RWPE2 (cell line): Measurements from ENCODE around the gene MPHOSPH6.

Experiments used
- ATAC-seq: fragments of 200-7000 bp; cut with Tn5 transposase; 3 replicates; pipeline ENCODE4 v1.9.1; 2021; ENCODE audit warnings: low read depth
- DNase-seq: peaks from one replicate; pipeline ENCODE4 v3.0.0-alpha.2; 2020; ENCODE audit warnings: low spot score
- H3K27ac ChIP-seq: fragments of 450-650 bp; 2 replicates; pipeline ENCODE4 v1.5.1; 2017; ENCODE audit warnings: mild to moderate bottlenecking; ENCODE audit not compliant: poor library complexity, severe bottlenecking
- H3K27me3 ChIP-seq: fragments of 250-450 bp; sonication (Bioruptor Pico); 2 replicates; pipeline ENCODE4 v1.5.1; 2021; ENCODE audit warnings: mild to moderate bottlenecking, moderate library complexity; ENCODE audit not compliant: insufficient read depth, poor library complexity, severe bottlenecking
- H3K36me3 ChIP-seq: fragments of 250-450 bp; sonication (Bioruptor Pico); 2 replicates; pipeline ENCODE4 v1.5.1; 2020; ENCODE audit warnings: low read depth, mild to moderate bottlenecking, moderate library complexity
- H3K4me1 ChIP-seq: fragments of 250-450 bp; sonication (Bioruptor Pico); 2 replicates; pipeline ENCODE4 v1.5.1; 2021; ENCODE audit warnings: mild to moderate bottlenecking, moderate library complexity; ENCODE audit not compliant: insufficient read depth, poor library complexity, severe bottlenecking
- H3K4me3 ChIP-seq: fragments of 250-450 bp; sonication (Bioruptor Pico); 2 replicates; pipeline ENCODE4 v1.5.1; 2021; ENCODE audit warnings: mild to moderate bottlenecking, moderate library complexity; ENCODE audit not compliant: severe bottlenecking
- H3K9me3 ChIP-seq: fragments of 250-450 bp; sonication (Bioruptor Pico); 2 replicates; pipeline ENCODE4 v1.5.1; 2021; ENCODE audit warnings: mild to moderate bottlenecking, moderate library complexity; ENCODE audit not compliant: severe bottlenecking
- CTCF ChIP-seq: fragments of 450-650 bp; IDR thresholded peaks from one replicate; pipeline ENCODE4 v1.5.1; 2017; ENCODE audit warnings: mild to moderate bottlenecking, moderate library complexity; ENCODE audit not compliant: poor library complexity, severe bottlenecking

MPHOSPH6 gene

GRCh38 chr16:82134846-82135245 is 35.2 kb downstream of the MPHOSPH6 start:
- ATAC-seq = no peak
- TF ChIP-seq CTCF = no peak
- peaks cover 4% of the 10 kb centered on the region for H3K4me1 ChIP-seq

GRCh38 chr16:82133798-82134197 is 36.2 kb downstream of the MPHOSPH6 start:
- H3K4me1 ChIP-seq = peaks cover 1% of the 10 kb centered on the region
- H3K27ac ChIP-seq = no peak overlapping the region
- no peak for TF ChIP-seq CTCF
- H3K36me3 ChIP-seq = no peaks in the 10 kb centered on the region
- no peak for ATAC-seq
- H3K4me3 ChIP-seq = no peak overlapping the region
- no peaks in the 10 kb centered on the region for H3K9me3 ChIP-seq
- no peaks in the 10 kb centered on the region for H3K27me3 ChIP-seq
- no peak for DNase-seq

More at GRCh38 chr16:82134846-82135245, 35.2 kb downstream of the MPHOSPH6 start:
- Histone ChIP-seq H3K4me3 (no peak overlapping the region), H3K27me3 (no peaks in the 10 kb centered on the region), H3K9me3 (no peaks in the 10 kb centered on the region), H3K27ac (no peak overlapping the region), H3K36me3 (no peaks in the 10 kb centered on the region)
- DNase-seq = no peak

- DNase-seq (no peak), ATAC-seq (no peak)
- no peak overlapping the region for H3K4me3 ChIP-seq
- no peaks in the 10 kb centered on the region for H3K4me1 ChIP-seq
- no peaks in the 10 kb centered on the region for H3K36me3 ChIP-seq
- TF ChIP-seq CTCF = no peak
- H3K27ac ChIP-seq = no peak overlapping the region
- peaks cover 6% of the 10 kb centered on the region for H3K9me3 ChIP-seq
- H3K27me3 ChIP-seq = no peaks in the 10 kb centered on the region
Observed at GRCh38 chr16:82129881-82130280, 40.1 kb downstream of the MPHOSPH6 start.

- Histone ChIP-seq H3K36me3 (no peaks in the 10 kb centered on the region), H3K9me3 (peaks cover 6% of the 10 kb centered on the region), H3K4me3 (no peak overlapping the region), H3K27ac (no peak overlapping the region), H3K4me1 (no peaks in the 10 kb centered on the region), H3K27me3 (no peaks in the 10 kb centered on the region)
- ATAC-seq (no peak), DNase-seq (no peak)
- TF ChIP-seq CTCF = no peak
Observed at GRCh38 chr16:82124651-82125050, 45.4 kb downstream of the MPHOSPH6 start.

GRCh38 chr16:82119405-82119804 is 50.6 kb downstream of the MPHOSPH6 start:
- Histone ChIP-seq H3K27ac (no peak overlapping the region), H3K27me3 (no peaks in the 10 kb centered on the region), H3K4me3 (no peak overlapping the region), H3K4me1 (no peaks in the 10 kb centered on the region), H3K9me3 (no peaks in the 10 kb centered on the region), H3K36me3 (no peaks in the 10 kb centered on the region)
- no peak for TF ChIP-seq CTCF
- ATAC-seq = no peak
- DNase-seq = no peak
